Testis (tissue), 2 donors: ENCODE data around the gene ARID1B.

Source experiments
- CTCF ChIP-seq, 3 experiments: fragments of 450-650 bp in 2 of 3; fragments of 200-600 bp in 1 of 3; sonication (generic) in 1 of 3; IDR thresholded peaks; one replicate each; pipeline ENCODE4 v1.5.1; 2016 to 2019; ENCODE audit warnings: antibody characterized with exemption in 3 of 3, mild to moderate bottlenecking in 2 of 3, moderate library complexity in 1 of 3
- POLR2A ChIP-seq: fragments of 450-650 bp; IDR thresholded peaks from one replicate; pipeline ENCODE4 v1.6.1; 2017; ENCODE audit warnings: antibody characterized with exemption, mild to moderate bottlenecking, moderate library complexity

- TF ChIP-seq POLR2A: no peak
- no peak for TF ChIP-seq CTCF (IDR thresholded peaks at IDR 0.05)
Observed at GRCh38 chr6:156848123-156848522, 70.9 kb downstream of the ARID1B start.
